Heart left ventricle (tissue), 13 donors: ENCODE data around the gene RBM38.

Experiments
- CTCF ChIP-seq, 12 donors: fragments of 200-600 bp; sonication (generic) in 4 of 12; IDR thresholded peaks; one replicate each; pipeline versions ENCODE4 v1.5.0 to v1.8.0; 2018 to 2022; ENCODE audit warnings: antibody characterized with exemption in 12 of 12, mild to moderate bottlenecking in 5 of 12
- POLR2A ChIP-seq, 2 donors: fragments of 450-650 bp; IDR thresholded peaks; one replicate each; pipeline ENCODE4 v1.6.1; 2017; ENCODE audit warnings: antibody characterized with exemption in 2 of 2, mild to moderate bottlenecking in 2 of 2, moderate library complexity in 2 of 2
- donor health status: ischemic (EF 13 %, LVEDD 7.1; RV severe dilation, severe dysfunction).
- donor health status: DM: no; HTN: yes; CAD: no.
- donor health status: DM: no; HTN: no; CAD: no.
- donor health status: ischemic (EF 25% LVEDD 6.9; RV normal size, moderate dysfunction).
- donor health status: ischemic (EF 25% LVEDD 5.7; RV mildly dilated, moderate dysfunction).
- donor health status: ischemic (EF 35%, LVEDD 5.7; RV mildly dilated, moderate dysfunction).
- donor health status: nonischemic (EF 11% LVEDD 7.7; RV severe dilation, severe dysfunction).
- donor health status: DM: yes; HTN: yes; CAD: no.
- donor health status: PGD.
- donor health status: ischemic (EF 29% LVEDD 5.4; RV normal size, mild dysfunction).
- donor health status: nonischemic (EF 23%, LVEDD 6.1; RV moderate dilation, normal function).

GRCh38 chr20:57397693-57398108 is 6.5 kb downstream of the RBM38 start:
- TF ChIP-seq CTCF (IDR thresholded peaks at IDR 0.05) (no peak), POLR2A (IDR thresholded peaks at IDR 0.05) (no peak)
